Muscle layer of duodenum (tissue), 2 donors: Measurements from ENCODE around the gene TTLL1.

Experiments used
- H3K27ac ChIP-seq: one replicate; pipeline ENCODE4 v1.7.0; 2013; ENCODE audit warnings: mild to moderate bottlenecking, low read length
- H3K27me3 ChIP-seq: one replicate; pipeline ENCODE4 v1.7.0; 2013; ENCODE audit warnings: low read depth, mild to moderate bottlenecking, control low read depth, low read length
- H3K36me3 ChIP-seq, 2 donors: one replicate each; pipeline ENCODE4 v1.7.0; 2013; ENCODE audit warnings: low read length in 2 of 2, control low read depth in 1 of 2, mild to moderate bottlenecking in 1 of 2; ENCODE audit not compliant: insufficient read depth in 2 of 2, control insufficient read depth in 1 of 2
- H3K4me1 ChIP-seq, 2 donors: one replicate each; pipeline ENCODE4 v1.7.0; 2013; ENCODE audit warnings: low read length in 2 of 2, mild to moderate bottlenecking in 2 of 2, control low read depth in 1 of 2, moderate library complexity in 1 of 2; ENCODE audit not compliant: insufficient read depth in 2 of 2, control insufficient read depth in 1 of 2
- H3K4me3 ChIP-seq, 2 donors: one replicate each; pipeline ENCODE4 v1.7.0; 2013; ENCODE audit warnings: low read length in 2 of 2, low read depth in 1 of 2, mild to moderate bottlenecking in 1 of 2
- H3K9me3 ChIP-seq, 2 donors: one replicate each; pipeline ENCODE4 v1.7.0; 2013; ENCODE audit warnings: low read length in 2 of 2, control low read depth in 1 of 2, mild to moderate bottlenecking in 1 of 2; ENCODE audit not compliant: control insufficient read depth in 1 of 2
- donor health status: healthy.

TTLL1 gene

DNA sequence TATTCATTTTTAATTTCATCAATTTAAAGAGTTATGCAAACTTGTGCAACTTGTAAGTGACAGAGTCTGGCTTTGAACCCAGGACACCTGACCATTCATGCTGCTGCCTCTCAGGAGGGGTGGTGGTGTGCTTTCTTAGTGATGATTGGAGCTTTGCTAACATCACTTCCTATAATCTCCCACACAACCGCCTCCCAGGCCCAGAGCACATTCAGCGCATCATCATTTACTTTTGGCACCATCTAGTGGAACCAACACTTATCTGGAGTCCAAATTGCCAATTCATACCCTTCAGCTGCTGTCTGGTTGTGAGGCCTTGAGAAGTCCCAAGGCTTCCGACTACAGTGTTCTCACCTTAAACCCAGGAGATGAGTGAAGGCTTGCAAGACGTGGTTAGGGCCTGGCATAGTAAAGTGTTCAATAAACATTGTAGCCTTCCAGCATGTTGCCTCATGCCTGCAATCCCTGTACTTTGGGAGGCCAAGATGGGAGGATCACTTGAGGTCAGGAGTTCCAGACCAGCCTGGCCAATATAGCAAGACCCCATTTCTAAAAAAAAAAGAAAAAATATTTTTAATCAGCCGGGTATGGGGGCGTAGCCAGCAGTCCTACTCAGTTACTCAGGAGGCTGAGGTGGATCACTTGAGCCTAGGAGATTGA, 1.1 kb upstream of the TTLL1 start:
- H3K27me3 ChIP-seq, result no peaks in the 10 kb centered on the region
- peaks cover 0 to 7% of the 10 kb centered on the region in 2 donors for H3K4me1 ChIP-seq
- H3K27ac ChIP-seq, result no peak overlapping the region
- no peaks in the 10 kb centered on the region for H3K9me3 ChIP-seq
- no peaks in the 10 kb centered on the region for H3K36me3 ChIP-seq
- H3K4me3 ChIP-seq, result no peak overlapping the region

DNA sequence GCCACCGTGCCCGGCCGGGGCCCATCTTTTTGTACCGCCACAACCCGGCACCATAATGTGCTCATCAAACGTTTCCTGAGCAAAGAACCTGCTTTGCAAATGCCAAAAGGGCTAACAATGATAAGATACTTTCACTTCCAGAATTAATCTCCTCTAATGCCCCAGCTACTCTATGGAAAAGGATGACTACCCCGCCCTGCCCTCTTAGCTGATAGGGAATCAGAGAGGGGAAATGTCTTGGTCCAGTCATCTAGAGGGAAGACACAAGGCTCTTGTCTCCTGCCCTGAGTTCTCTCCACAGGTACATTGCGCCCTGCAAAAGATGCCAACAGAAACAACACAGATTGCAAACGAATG, 586 bp downstream of the TTLL1 start:
- peak overlapping the region; percentile 84 to 98 for H3K4me3 ChIP-seq
- peaks cover 0 to 7% of the 10 kb centered on the region in 2 donors for H3K4me1 ChIP-seq
- H3K27ac ChIP-seq, result no peak overlapping the region
- H3K27me3 ChIP-seq, result no peaks in the 10 kb centered on the region
- no peaks in the 10 kb centered on the region for H3K9me3 ChIP-seq
- H3K36me3 ChIP-seq, result no peaks in the 10 kb centered on the region

DNA sequence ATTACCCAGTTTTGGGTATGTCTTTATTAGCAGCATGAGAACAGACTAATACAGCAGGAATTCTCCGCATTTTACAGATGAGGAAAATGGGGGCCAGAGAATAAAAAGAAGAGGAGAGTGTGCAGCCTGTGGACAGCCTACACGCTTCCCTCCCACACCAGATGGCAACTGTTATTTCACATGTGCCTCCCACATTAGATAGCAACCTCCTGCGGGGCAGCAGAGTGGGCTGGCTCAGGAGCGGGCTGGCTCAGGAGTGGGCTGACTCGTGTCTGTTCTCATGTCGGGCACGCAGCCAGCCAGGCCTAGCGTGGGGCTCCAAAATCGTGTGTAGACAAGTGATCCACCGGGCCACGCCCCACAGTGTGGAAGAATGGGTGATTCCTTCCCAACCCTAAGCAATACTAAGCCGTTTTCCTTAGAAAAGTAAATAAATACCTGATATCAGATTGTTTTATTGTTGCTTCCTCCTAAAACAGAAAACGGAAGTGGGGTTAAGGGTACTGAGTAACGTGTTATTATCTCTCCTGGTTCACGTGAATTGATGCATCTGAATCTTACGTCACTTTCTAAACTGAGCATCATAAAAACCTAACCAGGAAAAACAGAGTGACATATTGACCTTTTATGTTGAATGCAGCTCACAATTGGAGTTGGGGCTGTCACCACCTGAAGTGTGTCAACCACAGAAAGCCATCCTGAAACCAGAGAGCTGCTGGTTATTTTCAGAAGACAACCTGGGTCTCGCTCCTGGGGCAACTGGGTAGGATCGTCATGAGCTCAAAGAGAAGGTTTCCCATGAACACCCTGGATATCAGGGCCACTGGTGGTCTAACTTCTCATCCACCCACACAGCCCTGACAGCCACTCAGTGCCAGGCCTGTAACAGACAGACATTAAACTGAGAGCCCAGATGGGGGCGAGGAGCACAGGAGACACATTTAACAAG, 3.3 kb downstream of the TTLL1 start:
- Histone ChIP-seq H3K4me1 (peaks cover 0 to 7% of the 10 kb centered on the region in 2 donors), H3K36me3 (no peaks in the 10 kb centered on the region), H3K9me3 (no peaks in the 10 kb centered on the region), H3K27me3 (no peaks in the 10 kb centered on the region), H3K4me3 (no peak overlapping the region), H3K27ac (no peak overlapping the region)

DNA sequence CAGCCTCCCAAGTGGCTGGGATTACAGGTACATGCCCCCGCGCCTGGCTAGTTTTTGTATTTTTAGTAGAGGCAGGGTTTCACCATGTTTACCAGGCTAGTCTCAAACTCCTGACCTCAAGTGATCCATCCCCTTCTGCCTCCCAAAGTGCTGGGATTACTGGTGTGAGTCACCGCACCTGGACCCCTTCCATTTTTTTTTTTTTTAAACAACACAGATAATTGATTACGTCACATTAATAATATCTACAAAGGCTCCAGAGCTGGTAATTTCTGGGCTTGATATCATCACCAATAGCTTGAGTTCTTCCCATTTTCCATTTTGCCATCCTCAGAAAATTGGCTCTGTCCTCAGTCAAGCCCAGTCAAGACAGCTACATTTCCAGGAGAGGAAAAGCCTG, 7.2 kb downstream of the TTLL1 start:
- Histone ChIP-seq H3K36me3 (no peaks in the 10 kb centered on the region), H3K9me3 (no peaks in the 10 kb centered on the region), H3K27ac (no peak overlapping the region), H3K4me3 (no peak overlapping the region), H3K27me3 (no peaks in the 10 kb centered on the region), H3K4me1 (no peaks in the 10 kb centered on the region)

DNA sequence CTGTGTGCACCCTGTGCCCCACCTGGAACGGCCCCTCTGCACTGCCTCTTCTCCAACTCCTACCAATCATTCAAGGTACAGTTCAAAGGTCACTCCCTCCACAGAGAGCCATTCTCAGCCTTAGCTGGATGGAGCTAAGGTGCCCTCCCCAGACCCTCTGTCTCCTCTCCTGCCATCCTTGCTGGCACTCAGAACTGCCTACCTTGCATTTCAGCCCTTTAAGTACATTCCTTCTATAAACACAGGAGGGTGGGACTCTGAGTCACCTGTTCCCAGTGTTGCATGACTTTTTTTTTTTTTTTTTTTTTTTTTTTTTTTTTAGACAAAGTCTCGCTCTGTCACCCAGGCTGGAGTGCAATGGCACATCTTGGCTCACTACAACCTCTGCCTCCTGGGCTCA, 8.6 kb downstream of the TTLL1 start:
- Histone ChIP-seq H3K4me3 (no peak overlapping the region), H3K27ac (no peak overlapping the region), H3K36me3 (no peaks in the 10 kb centered on the region), H3K27me3 (no peaks in the 10 kb centered on the region), H3K4me1 (no peaks in the 10 kb centered on the region), H3K9me3 (no peaks in the 10 kb centered on the region)

DNA sequence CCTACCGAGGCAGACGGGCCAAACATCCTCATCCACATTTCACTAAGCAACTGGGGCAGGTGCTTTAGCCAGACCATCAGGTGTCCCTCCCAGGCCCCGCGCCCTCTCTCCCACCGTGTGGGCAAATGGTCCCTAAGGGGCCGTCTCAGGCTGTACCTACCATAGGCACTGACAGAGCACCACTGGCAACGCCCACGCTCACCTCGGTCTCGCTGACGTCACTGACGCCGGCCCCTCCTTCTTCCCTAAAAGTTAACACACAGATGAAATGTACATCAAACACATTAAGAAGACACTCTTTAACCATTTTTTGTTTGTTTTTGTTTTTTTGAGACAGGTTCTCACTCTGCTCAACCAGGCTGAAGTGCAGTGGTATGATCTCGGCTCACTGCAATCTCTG, 9.4 kb downstream of the TTLL1 start:
- peaks cover 0 to 5% of the 10 kb centered on the region in 2 donors for H3K36me3 ChIP-seq
- H3K27me3 ChIP-seq, result no peaks in the 10 kb centered on the region
- no peak overlapping the region for H3K4me3 ChIP-seq
- H3K9me3 ChIP-seq, result no peaks in the 10 kb centered on the region
- no peak overlapping the region for H3K27ac ChIP-seq
- no peaks in the 10 kb centered on the region for H3K4me1 ChIP-seq

DNA sequence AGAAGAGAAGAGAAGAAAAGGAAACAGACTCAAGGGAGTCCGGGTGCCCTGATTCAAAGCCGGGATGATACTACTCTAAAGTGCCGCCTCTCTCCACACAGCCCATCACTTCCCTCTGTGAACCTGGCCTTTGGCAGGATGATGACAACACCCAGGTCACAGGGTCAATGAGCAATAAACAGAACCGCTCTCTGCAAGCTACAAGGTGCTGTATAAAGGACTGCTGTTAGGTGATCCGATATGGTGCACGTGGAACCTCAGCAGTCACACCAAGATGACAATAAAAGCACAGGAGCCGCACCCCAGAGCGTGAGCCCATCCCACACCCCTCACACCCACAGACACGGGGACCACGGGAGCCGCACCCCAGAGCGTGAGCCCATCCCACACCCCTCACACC, 10.7 kb downstream of the TTLL1 start:
- H3K9me3 ChIP-seq, result no peaks in the 10 kb centered on the region
- peaks cover 0 to 5% of the 10 kb centered on the region in 2 donors for H3K36me3 ChIP-seq
- no peak overlapping the region for H3K27ac ChIP-seq
- no peaks in the 10 kb centered on the region for H3K4me1 ChIP-seq
- H3K4me3 ChIP-seq, result no peak overlapping the region
- H3K27me3 ChIP-seq, result no peaks in the 10 kb centered on the region

DNA sequence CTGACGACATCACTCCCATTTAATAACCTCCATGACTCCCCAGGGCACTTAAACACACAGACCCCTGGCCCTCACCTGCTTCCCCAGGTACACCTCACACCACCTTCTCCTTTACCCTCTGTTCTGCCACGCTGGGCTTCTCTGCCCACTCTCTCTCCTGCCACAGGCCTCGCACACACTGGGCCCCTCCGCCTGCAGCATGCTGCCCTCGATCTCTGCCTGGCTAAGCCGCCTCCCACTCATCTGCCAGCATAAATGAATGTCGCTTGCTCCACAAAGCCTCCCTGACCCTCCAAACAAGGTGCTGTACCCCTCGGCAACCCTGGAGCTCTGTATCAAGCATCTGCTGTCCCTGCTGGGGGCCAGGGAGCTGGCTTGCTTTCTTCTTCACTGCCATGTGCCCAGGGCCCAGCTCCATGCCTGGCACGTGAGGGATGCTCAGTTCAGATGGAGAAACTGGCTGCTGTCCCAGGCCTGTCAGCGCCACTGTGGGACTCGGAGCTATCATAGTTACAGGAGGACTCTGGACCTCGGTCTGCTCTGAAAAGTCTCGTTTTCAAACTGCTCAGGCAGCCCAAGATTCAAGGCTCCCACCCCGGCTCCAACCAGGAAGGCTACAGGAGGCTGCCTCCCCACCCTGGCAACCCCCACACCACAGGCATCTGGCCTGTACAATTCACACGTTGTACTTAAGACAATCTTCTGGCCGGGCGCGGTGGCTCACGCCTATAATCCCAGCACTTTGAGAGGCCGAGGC, 11.9 kb downstream of the TTLL1 start:
- no peak overlapping the region for H3K27ac ChIP-seq
- no peaks in the 10 kb centered on the region for H3K4me1 ChIP-seq
- H3K36me3 ChIP-seq, result peaks cover 0 to 5% of the 10 kb centered on the region in 2 donors
- H3K4me3 ChIP-seq, result no peak overlapping the region
- no peaks in the 10 kb centered on the region for H3K9me3 ChIP-seq
- H3K27me3 ChIP-seq, result no peaks in the 10 kb centered on the region

DNA sequence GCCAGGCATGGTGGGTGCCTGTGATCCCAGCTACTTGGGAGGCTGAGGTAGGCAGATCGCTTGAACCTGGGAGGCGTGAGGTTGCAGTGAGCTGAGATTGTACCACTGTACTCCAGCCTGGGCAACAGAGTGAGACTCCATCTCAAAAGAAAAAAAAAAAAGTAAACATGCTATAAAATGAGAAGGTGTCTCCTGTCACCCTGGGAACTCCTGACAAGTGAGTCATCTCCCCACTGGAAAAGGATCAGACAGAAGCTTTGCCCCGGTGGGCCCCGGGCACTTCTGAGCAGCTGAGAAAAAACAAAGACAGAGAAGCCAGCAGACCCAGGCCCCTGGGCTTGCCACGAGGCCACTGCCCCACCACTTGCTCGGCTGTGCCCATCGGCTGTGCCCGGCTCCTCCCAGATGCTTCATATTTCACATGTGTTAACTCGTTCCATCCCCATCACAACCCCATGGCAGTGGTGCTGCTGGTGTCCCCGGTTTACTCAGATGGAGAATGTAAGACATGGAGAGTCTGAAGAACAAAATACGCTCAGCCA, 22.3 kb downstream of the TTLL1 start:
- no peaks in the 10 kb centered on the region for H3K9me3 ChIP-seq
- H3K4me3 ChIP-seq, result no peak overlapping the region
- H3K27ac ChIP-seq, result no peak overlapping the region
- no peaks in the 10 kb centered on the region for H3K27me3 ChIP-seq
- peaks cover 10 to 37% of the 10 kb centered on the region in 2 donors for H3K36me3 ChIP-seq
- H3K4me1 ChIP-seq, result no peaks in the 10 kb centered on the region

DNA sequence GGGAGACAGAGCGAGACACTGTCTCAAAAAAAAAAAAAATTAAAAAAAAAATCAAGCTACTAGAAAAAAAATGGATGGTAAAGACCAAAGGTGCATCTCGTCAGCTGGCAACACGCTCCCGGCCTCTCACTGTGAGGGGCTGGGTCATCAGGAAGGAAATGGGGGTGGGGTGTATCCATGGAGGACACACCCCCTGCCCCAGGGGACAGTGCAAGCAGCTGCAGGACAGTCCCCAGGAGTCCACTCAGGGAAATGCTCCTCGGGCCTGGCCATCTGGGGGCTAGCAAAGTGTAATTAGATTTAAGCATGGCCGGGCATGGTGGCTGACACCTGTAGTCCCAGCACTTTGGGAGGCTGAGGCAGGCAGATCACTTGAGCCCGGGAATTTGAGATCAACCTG, 23.1 kb downstream of the TTLL1 start:
- no peaks in the 10 kb centered on the region for H3K27me3 ChIP-seq
- no peak overlapping the region for H3K4me3 ChIP-seq
- H3K4me1 ChIP-seq, result no peaks in the 10 kb centered on the region
- H3K27ac ChIP-seq, result no peak overlapping the region
- no peaks in the 10 kb centered on the region for H3K9me3 ChIP-seq
- peaks cover 10 to 45% of the 10 kb centered on the region in 2 donors for H3K36me3 ChIP-seq

DNA sequence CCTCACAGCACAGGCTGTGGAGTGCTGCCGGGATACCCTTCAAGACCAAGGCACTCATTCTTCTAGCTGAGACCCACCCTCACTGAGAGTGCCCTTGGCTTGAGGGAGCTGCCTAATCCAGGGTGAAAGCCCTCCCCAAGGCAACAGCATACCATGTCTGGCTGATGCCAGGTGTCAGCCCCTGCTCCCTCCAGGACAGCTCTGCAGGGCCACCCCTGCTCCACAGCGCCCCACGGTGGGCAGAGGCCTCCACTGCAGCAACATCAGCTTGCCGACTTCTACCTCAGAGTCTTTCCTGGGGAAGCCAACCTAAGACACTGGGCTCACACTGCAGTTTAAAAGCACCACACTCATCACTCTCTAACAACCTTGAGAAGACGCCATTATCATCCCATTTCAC, 29.0 kb downstream of the TTLL1 start:
- Histone ChIP-seq H3K9me3 (no peaks in the 10 kb centered on the region), H3K27me3 (no peaks in the 10 kb centered on the region), H3K36me3 (peaks cover 10 to 36% of the 10 kb centered on the region in 2 donors), H3K4me3 (no peak overlapping the region), H3K27ac (no peak overlapping the region), H3K4me1 (no peaks in the 10 kb centered on the region)
